HuH-7 (cell line): Measurements from ENCODE around the gene ZBTB6.
A peak's percentile ranks its signal among the peaks of the same experiment; 100 is the strongest.

ENCODE experiments used
- DNase-seq: peaks from one replicate; pipeline ENCODE4 v3.0.0; 2011; ENCODE audit warnings: low spot score

ZBTB6 gene

GRCh38 chr9:122912964-122913673 is at the start of gene ZBTB6:
ZBTB6 (minus strand) TSS chr9:122913323; CDS start chr9:122912072, 1,251 bp downstream.
- DNase-seq, result peak; percentile 69

- no peak for DNase-seq
Observed at GRCh38 chr9:122961139-122961538, 48.0 kb upstream of the ZBTB6 start.

- DNase-seq, result no peak
Observed at GRCh38 chr9:122955961-122956360, 42.8 kb upstream of the ZBTB6 start.

- no peak for DNase-seq
Observed at GRCh38 chr9:122954253-122954691, 41.1 kb upstream of the ZBTB6 start.

- DNase-seq, result no peak
Observed at GRCh38 chr9:122951056-122951455, 37.9 kb upstream of the ZBTB6 start.

GRCh38 chr9:122950263-122950662 is 37.1 kb upstream of the ZBTB6 start:
- no peak for DNase-seq

GRCh38 chr9:122949696-122950095 is 36.6 kb upstream of the ZBTB6 start:
- no peak for DNase-seq

GRCh38 chr9:122948313-122948712 is 35.2 kb upstream of the ZBTB6 start:
- DNase-seq, result no peak

GRCh38 chr9:122946461-122947005 is 33.4 kb upstream of the ZBTB6 start:
- DNase-seq, result no peak

- DNase-seq, result no peak
Observed at GRCh38 chr9:122944960-122945888, 32.1 kb upstream of the ZBTB6 start.

- peak; percentile 10 for DNase-seq
Observed at GRCh38 chr9:122941582-122942234, 28.6 kb upstream of the ZBTB6 start.

- peak; percentile 96 for DNase-seq
Observed at GRCh38 chr9:122940749-122941581, 27.8 kb upstream of the ZBTB6 start, which contains the start of gene RABGAP1. RABGAP1 (plus strand) TSS chr9:122941020; CDS start chr9:122957060, 16,040 bp downstream.

- no peak for DNase-seq
Observed at GRCh38 chr9:122940454-122940748, 27.3 kb upstream of the ZBTB6 start.

GRCh38 chr9:122939601-122940000 is 26.5 kb upstream of the ZBTB6 start:
- no peak for DNase-seq

- DNase-seq, result no peak
Observed at GRCh38 chr9:122936883-122937282, 23.8 kb upstream of the ZBTB6 start.

GRCh38 chr9:122936464-122936863 is 23.3 kb upstream of the ZBTB6 start:
- peak; percentile 42 for DNase-seq

GRCh38 chr9:122931226-122932121 is 18.4 kb upstream of the ZBTB6 start, which contains the start of gene ZBTB26:
ZBTB26 (minus strand) TSS chr9:122931512; CDS start chr9:122919934, 11,578 bp downstream.
- peak; percentile 93 for DNase-seq

GRCh38 chr9:122930541-122931225 is 17.6 kb upstream of the ZBTB6 start:
- DNase-seq, result no peak

- no peak for DNase-seq
Observed at GRCh38 chr9:122929796-122930354, 16.8 kb upstream of the ZBTB6 start.
